ENCODE data around the gene MCFD2. TPM values are rescaled to one million over a fixed set of nuclear protein-coding genes. Genes with fewer than 3 reads are reported as not detected.

Gene MCFD2
- 134 and 252 TPM in 2 replicates for total RNA-seq

GRCh38 chr2:46915281-46915810, at the start of gene MCFD2:
MCFD2 (minus strand) TSS chr2:46915806; CDS start chr2:46909171, 6,635 bp downstream.

Other genes with a start within 250 kb of the MCFD2 start
- 85.1 and 99.7 TPM in 2 replicates for gene SOCS5, start 216.5 kb downstream of the MCFD2 start, total RNA-seq
- gene TTC7A, start 25.4 kb upstream of the MCFD2 start, total RNA-seq: 20.0 and 25.5 TPM in 2 replicates
- gene STPG4, start 239.5 kb upstream of the MCFD2 start, total RNA-seq: 0.16 TPM in 1 of 2 replicates, not detected in the other